ENCODE data around the gene NOTO.
"Not testable (repeated sequence)": the region's sequence is repeated elsewhere in the genome, so short reads cannot be mapped to it uniquely, and the experiment has no call there.

Gene NOTO

GRCh38 chr2:73174941-73175662 lies 27.3 kb upstream of the NOTO start:
- H3K36me3 ChIP-seq (ENCODE audit: control insufficient read depth, insufficient read depth, low read length, severe bottlenecking), result no peaks in the 10 kb centered on the region
- peaks cover 14% of the 10 kb centered on the region for H3K4me1 ChIP-seq (ENCODE audit: control insufficient read depth, insufficient read depth, low read length)
- no peaks in the 10 kb centered on the region for H3K9me3 ChIP-seq (ENCODE audit: control insufficient read depth, low read length)
- H3K27me3 ChIP-seq (replicated peaks; ENCODE audit: control insufficient read depth, insufficient read depth, low read length), result peaks cover 32% of the 10 kb centered on the region
- peak overlapping the region; percentile 34 for H3K9ac ChIP-seq (ENCODE audit: low read length)
- DNase-seq (ENCODE audit: low read depth), result no peak
- peak overlapping the region; percentile 79 for H3K4me3 ChIP-seq (ENCODE audit: low read length)

- H3K4me3 ChIP-seq (ENCODE audit: low read length), result peak overlapping the region; percentile 79
- no peaks in the 10 kb centered on the region for H3K36me3 ChIP-seq (ENCODE audit: control insufficient read depth, insufficient read depth, low read length, severe bottlenecking)
- H3K27me3 ChIP-seq (replicated peaks; ENCODE audit: control insufficient read depth, insufficient read depth, low read length), result peaks cover 36% of the 10 kb centered on the region
- peak overlapping the region; percentile 34 for H3K9ac ChIP-seq (ENCODE audit: low read length)
- H3K9me3 ChIP-seq (ENCODE audit: control insufficient read depth, low read length), result no peaks in the 10 kb centered on the region
- DNase-seq (ENCODE audit: low read depth), result peak; percentile 81
- H3K4me1 ChIP-seq (ENCODE audit: control insufficient read depth, insufficient read depth, low read length), result peaks cover 14% of the 10 kb centered on the region
Observed at GRCh38 chr2:73175663-73176204, 26.6 kb upstream of the NOTO start.

GRCh38 chr2:73176205-73176880 lies 26.0 kb upstream of the NOTO start:
- Histone ChIP-seq H3K36me3 (ENCODE audit: control insufficient read depth, insufficient read depth, low read length, severe bottlenecking) (no peaks in the 10 kb centered on the region), H3K4me1 (ENCODE audit: control insufficient read depth, insufficient read depth, low read length) (peaks cover 14% of the 10 kb centered on the region), H3K27me3 (replicated peaks; ENCODE audit: control insufficient read depth, insufficient read depth, low read length) (peaks cover 36% of the 10 kb centered on the region), H3K4me3 (ENCODE audit: low read length) (peak overlapping the region; percentile 79), H3K9ac (ENCODE audit: low read length) (peak overlapping the region; percentile 74), H3K9me3 (ENCODE audit: control insufficient read depth, low read length) (no peaks in the 10 kb centered on the region)
- DNase-seq (ENCODE audit: low read depth), result peak; percentile 26

- H3K4me3 ChIP-seq (ENCODE audit: low read length), result peak overlapping the region; percentile 79
- H3K9ac ChIP-seq (ENCODE audit: low read length), result peak overlapping the region; percentile 74
- peak; percentile 97 for DNase-seq (ENCODE audit: low read depth)
- no peaks in the 10 kb centered on the region for H3K36me3 ChIP-seq (ENCODE audit: control insufficient read depth, insufficient read depth, low read length, severe bottlenecking)
- H3K9me3 ChIP-seq (ENCODE audit: control insufficient read depth, low read length), result no peaks in the 10 kb centered on the region
- peaks cover 14% of the 10 kb centered on the region for H3K4me1 ChIP-seq (ENCODE audit: control insufficient read depth, insufficient read depth, low read length)
- peaks cover 36% of the 10 kb centered on the region for H3K27me3 ChIP-seq (replicated peaks; ENCODE audit: control insufficient read depth, insufficient read depth, low read length)
Observed at GRCh38 chr2:73176881-73177644, 25.3 kb upstream of the NOTO start.

- Histone ChIP-seq H3K27me3 (replicated peaks; ENCODE audit: control insufficient read depth, insufficient read depth, low read length) (peaks cover 40% of the 10 kb centered on the region), H3K9me3 (ENCODE audit: control insufficient read depth, low read length) (no peaks in the 10 kb centered on the region), H3K4me3 (ENCODE audit: low read length) (peak overlapping the region; percentile 79), H3K36me3 (ENCODE audit: control insufficient read depth, insufficient read depth, low read length, severe bottlenecking) (no peaks in the 10 kb centered on the region), H3K9ac (ENCODE audit: low read length) (no peak overlapping the region), H3K4me1 (ENCODE audit: control insufficient read depth, insufficient read depth, low read length) (peaks cover 14% of the 10 kb centered on the region)
- DNase-seq (ENCODE audit: low read depth), result no peak
Observed at GRCh38 chr2:73177645-73178255, 24.6 kb upstream of the NOTO start.

- DNase-seq (ENCODE audit: low read depth), result no peak
- H3K4me1 ChIP-seq (ENCODE audit: control insufficient read depth, insufficient read depth, low read length), result no peaks in the 10 kb centered on the region
- H3K4me3 ChIP-seq (ENCODE audit: low read length), result no peak overlapping the region
- peaks cover 14% of the 10 kb centered on the region for H3K9me3 ChIP-seq (ENCODE audit: control insufficient read depth, low read length)
- no peak overlapping the region for H3K9ac ChIP-seq (ENCODE audit: low read length)
- H3K27me3 ChIP-seq (replicated peaks; ENCODE audit: control insufficient read depth, insufficient read depth, low read length), result peaks cover 45% of the 10 kb centered on the region
- no peaks in the 10 kb centered on the region for H3K36me3 ChIP-seq (ENCODE audit: control insufficient read depth, insufficient read depth, low read length, severe bottlenecking)
Observed at GRCh38 chr2:73185965-73186364, 16.4 kb upstream of the NOTO start.

GRCh38 chr2:73187549-73187948 lies 14.8 kb upstream of the NOTO start:
- no peak overlapping the region for H3K9ac ChIP-seq (ENCODE audit: low read length)
- H3K4me1 ChIP-seq (ENCODE audit: control insufficient read depth, insufficient read depth, low read length), result no peaks in the 10 kb centered on the region
- no peaks in the 10 kb centered on the region for H3K36me3 ChIP-seq (ENCODE audit: control insufficient read depth, insufficient read depth, low read length, severe bottlenecking)
- peaks cover 41% of the 10 kb centered on the region for H3K27me3 ChIP-seq (replicated peaks; ENCODE audit: control insufficient read depth, insufficient read depth, low read length)
- H3K9me3 ChIP-seq (ENCODE audit: control insufficient read depth, low read length), result peaks cover 14% of the 10 kb centered on the region
- DNase-seq (ENCODE audit: low read depth), result no peak
- H3K4me3 ChIP-seq (ENCODE audit: low read length), result no peak overlapping the region

GRCh38 chr2:73197579-73197978 lies 4.8 kb upstream of the NOTO start:
- Histone ChIP-seq H3K9me3 (ENCODE audit: control insufficient read depth, low read length) (no peaks in the 10 kb centered on the region), H3K4me3 (ENCODE audit: low read length) (no peak overlapping the region), H3K4me1 (ENCODE audit: control insufficient read depth, insufficient read depth, low read length) (peaks cover 17% of the 10 kb centered on the region), H3K9ac (ENCODE audit: low read length) (no peak overlapping the region), H3K27me3 (replicated peaks; ENCODE audit: control insufficient read depth, insufficient read depth, low read length) (peaks cover 37% of the 10 kb centered on the region), H3K36me3 (ENCODE audit: control insufficient read depth, insufficient read depth, low read length, severe bottlenecking) (no peaks in the 10 kb centered on the region)
- DNase-seq (ENCODE audit: low read depth), result no peak

GRCh38 chr2:73200281-73200680 lies 2.1 kb upstream of the NOTO start:
- not testable (repeated sequence) for DNase-seq (ENCODE audit: low read depth); H3K36me3 ChIP-seq (ENCODE audit: control insufficient read depth, insufficient read depth, low read length, severe bottlenecking); H3K9ac ChIP-seq (ENCODE audit: low read length); H3K4me3 ChIP-seq (ENCODE audit: low read length); H3K9me3 ChIP-seq (ENCODE audit: control insufficient read depth, low read length)
- Histone ChIP-seq H3K4me1 (ENCODE audit: control insufficient read depth, insufficient read depth, low read length) (peaks cover 17% of the 10 kb centered on the region), H3K27me3 (replicated peaks; ENCODE audit: control insufficient read depth, insufficient read depth, low read length) (peaks cover 55% of the 10 kb centered on the region)

GRCh38 chr2:73203055-73203681 lies 794 bp downstream of the NOTO start:
- DNase-seq (ENCODE audit: low read depth), result no peak
- Histone ChIP-seq H3K27me3 (replicated peaks; ENCODE audit: control insufficient read depth, insufficient read depth, low read length) (peaks cover 54% of the 10 kb centered on the region), H3K9me3 (ENCODE audit: control insufficient read depth, low read length) (no peaks in the 10 kb centered on the region), H3K4me3 (ENCODE audit: low read length) (no peak overlapping the region), H3K36me3 (ENCODE audit: control insufficient read depth, insufficient read depth, low read length, severe bottlenecking) (no peaks in the 10 kb centered on the region), H3K9ac (ENCODE audit: low read length) (no peak overlapping the region), H3K4me1 (ENCODE audit: control insufficient read depth, insufficient read depth, low read length) (peaks cover 15% of the 10 kb centered on the region)

Measured in adipocyte (in vitro differentiated cells).